Esophagus muscularis mucosa (tissue), 4 donors: ENCODE data around the gene SUGP1. TPM values are rescaled to one million over a fixed set of nuclear protein-coding genes. Genes with fewer than 3 reads are reported as not detected.

Experiments used
- DNase-seq: peaks from one replicate; pipeline ENCODE4 v3.0.0-alpha.2; 2017; ENCODE audit errors: extremely low spot score
- H3K27ac ChIP-seq, 4 donors: fragments of 200-600 bp; sonication (generic); replicated peaks in 1 of 4; 1 replicate in 3 of 4; 2 replicates in 1 of 4; pipeline ENCODE4 v1.5.1; 2016 to 2019; ENCODE audit warnings: mild to moderate bottlenecking in 1 of 4
- H3K27me3 ChIP-seq, 4 donors: fragments of 200-600 bp; sonication (generic); one replicate each; pipeline versions ENCODE4 v1.5.1 to v1.6.0; 2016 to 2019
- H3K36me3 ChIP-seq, 4 donors: fragments of 200-600 bp; sonication (generic); one replicate each; pipeline ENCODE4 v1.5.1; 2016 to 2019
- H3K4me1 ChIP-seq, 4 donors: fragments of 200-600 bp; sonication (generic); one replicate each; pipeline ENCODE4 v1.5.1; 2016 to 2019
- H3K4me3 ChIP-seq, 4 donors: fragments of 200-600 bp; sonication (generic); 1 replicate in 2 of 4; 2 replicates in 2 of 4; pipeline ENCODE4 v1.5.1; 2016 to 2019; ENCODE audit warnings: mild to moderate bottlenecking in 4 of 4, moderate library complexity in 1 of 4
- H3K9me3 ChIP-seq, 4 donors: fragments of 200-600 bp; sonication (generic); 1 replicate in 3 of 4; 2 replicates in 1 of 4; pipeline ENCODE4 v1.5.1; 2016 to 2019
- CTCF ChIP-seq, 3 experiments: fragments of 200-600 bp in 2 of 3; fragments of 450-650 bp in 1 of 3; sonication (generic) in 2 of 3; IDR thresholded peaks; one replicate each; pipeline ENCODE4 v1.5.1; 2017 to 2019; ENCODE audit warnings: antibody characterized with exemption in 3 of 3, mild to moderate bottlenecking in 2 of 3, moderate library complexity in 1 of 3
- EP300 ChIP-seq: sonication (generic); formaldehyde crosslinking; IDR thresholded peaks from one replicate; pipeline ENCODE4 v1.6.1; 2017; ENCODE audit warnings: antibody characterized with exemption
- POLR2A ChIP-seq: fragments of 450-650 bp; IDR thresholded peaks from one replicate; pipeline ENCODE4 v1.6.1; 2017; ENCODE audit warnings: antibody characterized with exemption, moderate library complexity, mild to moderate bottlenecking, low read depth
- POLR2AphosphoS5 ChIP-seq, 2 donors: sonication (generic); formaldehyde crosslinking; IDR thresholded peaks; one replicate each; pipeline ENCODE4 v1.6.1; 2017; ENCODE audit warnings: antibody characterized with exemption in 2 of 2
- WGBS: methylation state at CpG from one replicate; pipeline ENCODE4 v1.1.5; 2018; 5-methylcytosine and 5-hydroxymethylcytosine counted together
- intact Hi-C: fragments of 100-400 bp; cut with DNase I; formaldehyde crosslinking; loops from one replicate; pipeline ENCODE4 v1.15.1; 2023
- total RNA-seq, 4 donors: library from RNA; depleted of rRNA; stranded (reverse); fragments of >200 nt; gene quantifications; one replicate each; pipeline versions ENCODE4 v1.1.0 to v1.2.1, GENCODE V29; 2016

SUGP1 gene
- total RNA-seq, 4 donors from 2014 or later = 26.0 to 43.8 (median 30.8) TPM

DNA sequence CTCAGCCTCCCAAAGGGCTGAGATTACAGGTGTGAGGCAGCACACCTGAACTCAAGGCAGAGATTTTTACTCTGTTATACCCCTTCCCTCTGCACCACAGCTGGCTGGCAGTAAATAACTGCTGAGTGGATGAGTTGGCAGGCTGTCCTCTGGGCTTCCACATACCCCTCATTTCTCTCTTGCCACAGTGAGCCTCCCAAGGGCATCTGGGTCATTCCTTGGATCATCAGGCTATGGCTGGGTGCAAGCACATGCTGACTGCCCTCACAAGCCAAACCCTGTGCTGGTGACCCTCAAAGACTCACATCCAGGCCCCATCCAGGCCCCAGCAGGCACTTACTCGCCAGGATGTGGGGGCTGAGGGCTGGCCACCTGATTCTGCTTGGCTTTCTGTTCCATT, 4.2 kb downstream of the SUGP1 start:
- H3K27ac ChIP-seq = no peak overlapping the region
- no peak for TF ChIP-seq POLR2AphosphoS5 (IDR thresholded peaks at IDR 0.05)
- TF ChIP-seq POLR2A = no peak
- TF ChIP-seq EP300 = no peak
- no peak for TF ChIP-seq CTCF (IDR thresholded peaks at IDR 0.05)
- intact Hi-C loops = loop anchor here (10.0 kb wide), 1 partner anchor 121 kb away; the partner anchor contains the start of genes BORCS8 and RFXANK
- H3K27me3 ChIP-seq = no peaks in the 10 kb centered on the region
- no peak for DNase-seq
- 77% methylated on average over 1 of the region's 1 CpG for WGBS
- H3K36me3 ChIP-seq = peaks cover 18 to 55% (median 49%) of the 10 kb centered on the region in 4 donors
- peaks cover 11 to 20% (median 16%) of the 10 kb centered on the region in 4 donors for H3K4me1 ChIP-seq
- H3K4me3 ChIP-seq = no peak overlapping the region
- no peaks in the 10 kb centered on the region for H3K9me3 ChIP-seq

- Histone ChIP-seq H3K27me3 (no peaks in the 10 kb centered on the region), H3K9me3 (no peaks in the 10 kb centered on the region), H3K36me3 (peaks cover 18 to 61% (median 53%) of the 10 kb centered on the region in 4 donors), H3K27ac (no peak overlapping the region), H3K4me1 (peaks cover 11 to 20% (median 16%) of the 10 kb centered on the region in 4 donors), H3K4me3 (no peak overlapping the region)
- intact Hi-C loops = loop anchor here (10.0 kb wide), 1 partner anchor 121 kb away; the partner anchor contains the start of genes BORCS8 and RFXANK
- no peak for DNase-seq
- WGBS = 91% methylated on average over 2 of the region's 2 CpGs
- no peak for TF ChIP-seq POLR2AphosphoS5 (IDR thresholded peaks at IDR 0.05)
- TF ChIP-seq POLR2A = no peak
- TF ChIP-seq EP300 = no peak
- no peak for TF ChIP-seq CTCF (IDR thresholded peaks at IDR 0.05)
These were observed 4.9 kb downstream of the SUGP1 start for GRCh38 chr19:19315444-19315843.

DNA sequence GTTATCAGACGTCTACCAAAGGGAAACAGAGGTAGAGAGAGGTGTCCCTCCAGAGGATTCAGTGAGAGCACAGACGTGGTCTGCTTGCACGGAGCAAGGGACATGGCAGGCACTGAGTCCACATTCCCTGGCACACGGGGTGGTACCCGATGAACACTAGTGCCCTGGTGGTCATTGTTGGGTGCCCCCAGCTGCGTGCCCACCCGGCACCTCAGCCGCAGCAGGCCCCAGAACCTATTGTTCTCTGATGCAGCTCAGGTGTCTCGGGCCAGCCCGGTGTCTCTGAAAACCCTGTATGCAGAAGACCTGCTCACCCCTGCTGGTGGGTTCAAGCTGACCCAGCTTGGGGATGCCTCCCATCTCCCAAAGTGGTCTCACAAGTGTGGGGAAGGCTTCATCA, 11.9 kb downstream of the SUGP1 start:
- H3K4me3 ChIP-seq = no peak overlapping the region
- no peak for DNase-seq
- no peaks in the 10 kb centered on the region for H3K9me3 ChIP-seq
- no peak overlapping the region for H3K27ac ChIP-seq
- H3K36me3 ChIP-seq = peaks cover 47 to 97% (median 93%) of the 10 kb centered on the region in 4 donors
- no peaks in the 10 kb centered on the region for H3K27me3 ChIP-seq
- intact Hi-C loops = no loop called here
- TF ChIP-seq CTCF (IDR thresholded peaks at IDR 0.05) = no peak
- no peak for TF ChIP-seq EP300
- no peak for TF ChIP-seq POLR2A
- no peak for TF ChIP-seq POLR2AphosphoS5 (IDR thresholded peaks at IDR 0.05)
- WGBS = 92% methylated on average over 9 of the region's 10 CpGs
- H3K4me1 ChIP-seq = no peaks in the 10 kb centered on the region

GRCh38 chr19:19306191-19306590, 14.1 kb downstream of the SUGP1 start:
- 86% methylated on average over 2 of the region's 9 CpGs for WGBS
- Histone ChIP-seq H3K27me3 (no peaks in the 10 kb centered on the region), H3K36me3 (peaks cover 63 to 99% (median 96%) of the 10 kb centered on the region in 4 donors), H3K4me3 (no peak overlapping the region), H3K9me3 (no peaks in the 10 kb centered on the region), H3K27ac (no peak overlapping the region), H3K4me1 (no peaks in the 10 kb centered on the region)
- TF ChIP-seq CTCF (IDR thresholded peaks at IDR 0.05) (no peak), EP300 (no peak), POLR2AphosphoS5 (IDR thresholded peaks at IDR 0.05) (no peak), POLR2A (no peak)
- intact Hi-C loops = no loop called here
- DNase-seq = no peak

DNA sequence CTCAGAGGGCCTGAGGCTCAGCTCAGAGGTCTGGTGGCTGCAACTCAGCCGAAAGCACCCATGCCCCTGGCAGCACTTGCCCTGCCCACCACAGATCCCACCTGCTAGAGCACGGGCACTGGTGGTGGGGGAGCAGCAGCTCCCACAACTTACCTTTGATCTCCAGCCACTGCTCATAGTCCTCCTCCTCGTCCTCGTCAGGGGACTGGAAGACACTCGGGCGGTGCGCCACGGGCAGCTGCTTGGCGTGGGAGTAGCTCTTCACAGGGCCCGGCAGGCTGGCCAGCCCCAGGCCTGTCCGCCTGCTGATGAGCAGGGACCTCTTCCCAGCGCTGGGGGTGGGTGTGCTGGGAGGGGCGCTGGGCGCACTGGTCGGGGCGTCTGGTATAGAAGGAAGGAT, 14.6 kb downstream of the SUGP1 start:
- 98% methylated on average over 6 of the region's 16 CpGs for WGBS
- intact Hi-C loops = no loop called here
- no peak for DNase-seq
- H3K27me3 ChIP-seq = no peaks in the 10 kb centered on the region
- H3K4me1 ChIP-seq = no peaks in the 10 kb centered on the region
- TF ChIP-seq EP300 (no peak), POLR2A (no peak), CTCF (IDR thresholded peaks at IDR 0.05) (no peak), POLR2AphosphoS5 (IDR thresholded peaks at IDR 0.05) (no peak)
- H3K36me3 ChIP-seq = peaks cover 66 to 100% (median 99%) of the 10 kb centered on the region in 4 donors
- no peak overlapping the region for H3K27ac ChIP-seq
- no peak overlapping the region for H3K4me3 ChIP-seq
- H3K9me3 ChIP-seq = no peaks in the 10 kb centered on the region
